Measurements from ENCODE around the gene GABRE.

Gene GABRE

DNA sequence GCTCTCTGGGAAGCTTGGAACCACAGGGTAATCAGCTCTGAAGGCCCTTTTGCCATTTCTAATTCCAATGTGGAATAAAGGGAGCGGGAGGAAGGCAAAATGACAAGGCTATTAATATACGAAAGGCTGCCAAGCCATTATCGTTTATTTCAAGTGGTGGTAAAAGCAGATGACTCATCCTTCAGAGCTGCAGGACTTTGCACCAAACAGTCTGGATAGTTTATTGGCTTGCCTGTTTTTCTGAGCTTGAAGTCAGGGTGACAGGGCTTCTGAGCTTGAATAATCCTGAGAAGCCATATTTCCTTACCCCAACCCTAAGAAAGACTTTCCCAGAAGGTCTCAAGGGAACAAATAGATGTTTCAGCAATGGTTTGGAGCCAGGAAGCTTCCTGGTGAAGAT, 7.7 kb upstream of the GABRE start:
- DNase-seq (ENCODE audit: extremely low read depth, low read depth): no peak
- TF ChIP-seq, protein P1, sequence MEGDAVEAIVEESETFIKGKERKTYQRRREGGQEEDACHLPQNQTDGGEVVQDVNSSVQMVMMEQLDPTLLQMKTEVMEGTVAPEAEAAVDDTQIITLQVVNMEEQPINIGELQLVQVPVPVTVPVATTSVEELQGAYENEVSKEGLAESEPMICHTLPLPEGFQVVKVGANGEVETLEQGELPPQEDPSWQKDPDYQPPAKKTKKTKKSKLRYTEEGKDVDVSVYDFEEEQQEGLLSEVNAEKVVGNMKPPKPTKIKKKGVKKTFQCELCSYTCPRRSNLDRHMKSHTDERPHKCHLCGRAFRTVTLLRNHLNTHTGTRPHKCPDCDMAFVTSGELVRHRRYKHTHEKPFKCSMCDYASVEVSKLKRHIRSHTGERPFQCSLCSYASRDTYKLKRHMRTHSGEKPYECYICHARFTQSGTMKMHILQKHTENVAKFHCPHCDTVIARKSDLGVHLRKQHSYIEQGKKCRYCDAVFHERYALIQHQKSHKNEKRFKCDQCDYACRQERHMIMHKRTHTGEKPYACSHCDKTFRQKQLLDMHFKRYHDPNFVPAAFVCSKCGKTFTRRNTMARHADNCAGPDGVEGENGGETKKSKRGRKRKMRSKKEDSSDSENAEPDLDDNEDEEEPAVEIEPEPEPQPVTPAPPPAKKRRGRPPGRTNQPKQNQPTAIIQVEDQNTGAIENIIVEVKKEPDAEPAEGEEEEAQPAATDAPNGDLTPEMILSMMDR (IDR thresholded peaks at IDR 0.05; ENCODE audit: low read depth, low read length): no peak

DNA sequence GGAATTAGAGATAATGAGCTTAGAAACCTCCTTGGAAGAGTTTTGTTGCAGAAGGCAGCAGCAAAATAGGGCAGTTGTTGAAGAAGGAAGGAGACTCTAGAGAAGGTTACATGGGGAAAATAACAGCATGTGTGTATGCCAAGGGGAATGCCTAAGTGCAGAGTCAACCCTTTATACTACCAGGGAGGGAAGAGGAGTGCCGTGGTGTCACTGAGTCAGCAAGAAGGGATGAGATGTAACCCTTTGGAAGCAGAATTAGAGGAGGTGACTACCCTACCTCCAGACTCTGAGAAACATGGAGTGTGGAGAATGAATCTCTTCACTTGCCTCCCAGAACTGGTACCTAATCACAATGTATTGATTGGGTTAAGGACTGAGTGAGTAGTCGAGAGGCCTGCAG, 6.7 kb upstream of the GABRE start:
- TF ChIP-seq, protein P1 (IDR thresholded peaks at IDR 0.05; ENCODE audit: low read depth, low read length): no peak
- DNase-seq (ENCODE audit: extremely low read depth, low read depth): no peak

DNA sequence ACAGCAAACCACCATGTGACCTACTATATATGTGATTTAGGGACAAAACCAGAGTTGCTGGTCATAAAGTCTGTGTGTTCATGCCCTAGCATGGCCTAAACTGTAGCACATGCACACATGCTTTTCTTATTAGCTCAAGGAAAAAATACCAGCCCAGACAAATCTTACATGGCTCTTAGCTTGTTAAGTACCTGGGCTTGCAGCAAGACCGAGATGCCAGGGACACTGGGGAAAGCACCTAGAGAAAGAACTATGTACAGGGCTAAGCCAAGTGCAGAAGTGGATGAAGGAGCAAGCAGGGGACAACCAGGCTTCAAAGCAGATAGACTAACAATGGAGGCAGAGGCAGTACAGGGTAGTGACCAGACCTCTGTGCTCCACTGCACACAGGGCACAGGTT, 3.4 kb upstream of the GABRE start:
- DNase-seq (ENCODE audit: extremely low read depth, low read depth): no peak
- TF ChIP-seq, protein P1 (IDR thresholded peaks at IDR 0.05; ENCODE audit: low read depth, low read length): no peak

DNA sequence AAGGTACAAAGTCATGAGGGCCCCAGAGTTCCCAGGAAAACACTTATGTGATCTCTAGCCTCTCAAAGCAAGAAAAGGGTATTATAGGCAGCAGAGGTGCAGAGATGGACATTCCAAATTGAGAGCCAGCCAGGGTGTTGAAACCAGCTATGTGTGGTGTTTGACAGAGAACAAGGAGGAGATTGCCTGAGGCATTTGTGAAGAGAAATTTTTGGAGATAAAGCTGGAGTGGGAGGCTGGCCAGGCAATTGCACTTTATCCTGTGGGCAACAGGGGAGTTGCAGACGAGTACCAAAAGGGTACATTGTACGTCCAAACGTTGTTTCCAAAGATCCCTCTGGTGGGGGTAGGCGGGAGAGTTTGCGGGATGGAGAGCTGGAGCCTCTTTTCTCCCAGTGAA, 2.5 kb upstream of the GABRE start:
- TF ChIP-seq, protein P1 (IDR thresholded peaks at IDR 0.05; ENCODE audit: low read depth, low read length): no peak
- no peak for DNase-seq (ENCODE audit: extremely low read depth, low read depth)

GRCh38 chrX:151975736-151976275, 1.3 kb upstream of the GABRE start:
- TF ChIP-seq, protein P1 (IDR thresholded peaks at IDR 0.05; ENCODE audit: low read depth, low read length): no peak
- DNase-seq (ENCODE audit: extremely low read depth, low read depth): no peak

GRCh38 chrX:151975228-151975593, 735 bp upstream of the GABRE start:
- DNase-seq (ENCODE audit: extremely low read depth, low read depth): no peak

DNA sequence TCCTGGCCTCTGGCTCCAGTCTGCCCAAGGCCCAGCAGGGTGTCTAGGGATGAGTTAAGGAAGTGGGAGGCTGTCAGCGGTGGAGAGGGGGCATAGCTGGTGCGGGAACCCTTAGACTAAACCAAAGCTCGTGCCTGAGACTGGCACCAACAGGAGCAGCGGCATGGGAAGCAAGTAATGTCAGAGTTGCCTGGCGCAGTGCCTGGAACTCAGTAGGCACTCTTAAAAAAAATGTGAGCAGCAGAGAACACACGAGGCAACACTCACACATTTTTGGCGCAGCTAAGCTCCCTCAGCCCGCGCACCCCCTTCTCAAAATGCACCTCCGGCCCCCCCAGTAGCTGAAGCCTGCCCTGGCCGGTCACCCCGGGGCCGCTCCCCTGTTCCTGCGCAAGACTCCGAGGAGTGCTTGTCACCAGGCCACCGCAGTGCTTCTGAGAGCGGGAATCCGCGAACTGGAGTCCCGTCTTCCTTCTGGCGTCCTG, 583 bp downstream of the GABRE start:
- TF ChIP-seq, protein P1 (IDR thresholded peaks at IDR 0.05; ENCODE audit: low read depth, low read length): no peak
- no peak for DNase-seq (ENCODE audit: extremely low read depth, low read depth)

More at GRCh38 chrX:151975228-151975593, 735 bp upstream of the GABRE start:
- TF ChIP-seq, protein P1 (IDR thresholded peaks at IDR 0.05; ENCODE audit: low read depth, low read length): no peak
